Progenitor cell of endocrine pancreas (in vitro differentiated cells): ENCODE measurements around the gene PCDHGC3. TPM values are rescaled to one million over a fixed set of nuclear protein-coding genes. Genes with fewer than 3 reads are reported as not detected.
A peak's percentile ranks its signal among the peaks of the same experiment; 100 is the strongest.

Experiments used
- DNase-seq: peaks from one replicate; pipeline ENCODE4 v3.0.0; 2021; ENCODE audit warnings: low spot score; ENCODE audit not compliant: unreplicated experiment
- H3K27ac Mint-ChIP-seq: 2 replicates; pipeline ENCODE4 v1.8.0; 2021; ENCODE audit warnings: mild to moderate bottlenecking, moderate library complexity, mixed read lengths
- H3K27me3 Mint-ChIP-seq: 2 replicates; pipeline ENCODE4 v1.8.0; 2021; ENCODE audit warnings: mixed read lengths
- H3K36me3 Mint-ChIP-seq: 2 replicates; pipeline ENCODE4 v1.8.0; 2022; ENCODE audit warnings: mixed read lengths; ENCODE audit not compliant: insufficient read depth
- H3K4me1 Mint-ChIP-seq: 2 replicates; pipeline ENCODE4 v1.8.0; 2021; ENCODE audit warnings: low read depth, mixed read lengths
- H3K4me3 Mint-ChIP-seq: 2 replicates; pipeline ENCODE4 v1.8.0; 2021; ENCODE audit warnings: low read depth, mild to moderate bottlenecking, moderate library complexity, mixed read lengths
- H3K9me3 Mint-ChIP-seq: 2 replicates; pipeline ENCODE4 v1.8.0; 2021; ENCODE audit warnings: low read depth, mixed read lengths
- total RNA-seq: library from RNA; stranded (reverse); gene quantifications from 2 replicates; pipeline ENCODE4 v1.2.1, GENCODE V29; 2021
- TF ChIP-seq, protein P1 (sequence below): fragments of 200-600 bp; sonication (generic); IDR thresholded peaks from one replicate; pipeline ENCODE4 v1.5.0; 2021; ENCODE audit warnings: antibody characterized with exemption, mild to moderate bottlenecking; ENCODE audit not compliant: unreplicated experiment

The PCDHGC3 gene
- total RNA-seq, 1 donor from 2014 or later: 29.7 TPM

DNA sequence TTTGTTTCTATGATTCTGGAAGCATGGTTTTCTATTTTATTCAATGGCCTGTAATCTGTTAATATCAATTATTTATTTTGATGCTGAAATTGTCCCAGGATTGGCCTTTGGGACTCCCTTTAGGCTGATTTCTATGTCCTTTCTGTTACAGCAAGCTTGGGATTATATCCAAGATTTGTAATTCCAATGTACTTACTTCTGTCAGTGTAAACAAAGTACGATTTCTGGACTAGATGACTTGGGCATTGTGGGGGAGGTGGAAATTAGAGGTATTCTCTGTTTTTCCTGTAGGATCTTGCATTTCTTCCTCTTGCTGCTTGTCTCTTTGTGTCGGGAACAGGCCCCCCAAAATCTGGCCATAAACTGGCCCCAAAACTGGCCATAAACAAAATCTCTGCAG is 41.8 kb upstream of the PCDHGC3 start:
- Mint-ChIP-seq H3K36me3 (peaks cover 47% of the 10 kb centered on the region), H3K4me1 (no peaks in the 10 kb centered on the region), H3K27ac (peak overlapping the region; percentile 56), H3K4me3 (no peak overlapping the region), H3K9me3 (peaks cover 48% of the 10 kb centered on the region), H3K27me3 (no peaks in the 10 kb centered on the region)
- TF ChIP-seq, protein P1, sequence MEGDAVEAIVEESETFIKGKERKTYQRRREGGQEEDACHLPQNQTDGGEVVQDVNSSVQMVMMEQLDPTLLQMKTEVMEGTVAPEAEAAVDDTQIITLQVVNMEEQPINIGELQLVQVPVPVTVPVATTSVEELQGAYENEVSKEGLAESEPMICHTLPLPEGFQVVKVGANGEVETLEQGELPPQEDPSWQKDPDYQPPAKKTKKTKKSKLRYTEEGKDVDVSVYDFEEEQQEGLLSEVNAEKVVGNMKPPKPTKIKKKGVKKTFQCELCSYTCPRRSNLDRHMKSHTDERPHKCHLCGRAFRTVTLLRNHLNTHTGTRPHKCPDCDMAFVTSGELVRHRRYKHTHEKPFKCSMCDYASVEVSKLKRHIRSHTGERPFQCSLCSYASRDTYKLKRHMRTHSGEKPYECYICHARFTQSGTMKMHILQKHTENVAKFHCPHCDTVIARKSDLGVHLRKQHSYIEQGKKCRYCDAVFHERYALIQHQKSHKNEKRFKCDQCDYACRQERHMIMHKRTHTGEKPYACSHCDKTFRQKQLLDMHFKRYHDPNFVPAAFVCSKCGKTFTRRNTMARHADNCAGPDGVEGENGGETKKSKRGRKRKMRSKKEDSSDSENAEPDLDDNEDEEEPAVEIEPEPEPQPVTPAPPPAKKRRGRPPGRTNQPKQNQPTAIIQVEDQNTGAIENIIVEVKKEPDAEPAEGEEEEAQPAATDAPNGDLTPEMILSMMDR: no peak
- DNase-seq: no peak

GRCh38 chr5:141437221-141437620 is 38.5 kb upstream of the PCDHGC3 start:
- H3K4me1 Mint-ChIP-seq: no peaks in the 10 kb centered on the region
- no peaks in the 10 kb centered on the region for H3K27me3 Mint-ChIP-seq
- no peak overlapping the region for H3K4me3 Mint-ChIP-seq
- DNase-seq: no peak
- TF ChIP-seq, protein P1: no peak
- peaks cover 45% of the 10 kb centered on the region for H3K9me3 Mint-ChIP-seq
- H3K27ac Mint-ChIP-seq: no peak overlapping the region
- H3K36me3 Mint-ChIP-seq: peaks cover 44% of the 10 kb centered on the region

DNA sequence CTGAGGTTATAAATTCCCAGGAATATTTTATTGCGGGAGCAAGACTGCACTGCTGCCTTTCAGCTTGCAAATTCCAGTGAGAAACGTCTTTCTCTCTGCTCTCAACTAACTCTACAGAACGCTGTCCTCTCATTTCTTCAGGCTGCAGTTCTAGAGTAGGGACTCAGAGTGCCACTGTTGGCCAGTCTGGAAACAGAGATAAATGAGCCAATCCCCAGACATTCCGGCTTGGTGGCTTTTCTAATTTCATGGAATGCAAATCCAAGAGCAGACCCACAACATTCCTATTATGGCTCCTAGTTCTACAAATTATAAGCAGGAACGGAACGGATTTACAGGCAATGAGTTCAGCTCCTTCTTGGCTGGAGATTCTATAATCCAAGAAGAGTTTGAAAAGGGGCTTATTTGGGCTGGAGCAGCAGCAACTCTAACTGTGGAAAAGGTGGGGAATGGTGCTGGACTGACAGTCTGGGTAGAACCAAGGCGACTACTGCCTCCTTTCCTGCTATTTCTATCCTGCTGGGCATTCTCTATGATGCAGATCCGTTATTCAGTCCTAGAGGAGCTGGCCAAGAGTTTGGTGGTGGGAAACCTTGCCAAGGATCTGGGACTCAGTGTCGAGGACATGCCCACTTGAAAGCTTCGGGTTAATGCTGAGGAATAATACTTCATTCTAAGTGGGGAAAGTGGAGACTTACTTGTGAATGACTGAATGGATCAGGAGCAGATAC is 36.2 kb upstream of the PCDHGC3 start:
- H3K27ac Mint-ChIP-seq: no peak overlapping the region
- H3K4me1 Mint-ChIP-seq: no peaks in the 10 kb centered on the region
- peaks cover 37% of the 10 kb centered on the region for H3K9me3 Mint-ChIP-seq
- peaks cover 37% of the 10 kb centered on the region for H3K36me3 Mint-ChIP-seq
- no peaks in the 10 kb centered on the region for H3K27me3 Mint-ChIP-seq
- H3K4me3 Mint-ChIP-seq: no peak overlapping the region
- TF ChIP-seq, protein P1: no peak
- DNase-seq: no peak

DNA sequence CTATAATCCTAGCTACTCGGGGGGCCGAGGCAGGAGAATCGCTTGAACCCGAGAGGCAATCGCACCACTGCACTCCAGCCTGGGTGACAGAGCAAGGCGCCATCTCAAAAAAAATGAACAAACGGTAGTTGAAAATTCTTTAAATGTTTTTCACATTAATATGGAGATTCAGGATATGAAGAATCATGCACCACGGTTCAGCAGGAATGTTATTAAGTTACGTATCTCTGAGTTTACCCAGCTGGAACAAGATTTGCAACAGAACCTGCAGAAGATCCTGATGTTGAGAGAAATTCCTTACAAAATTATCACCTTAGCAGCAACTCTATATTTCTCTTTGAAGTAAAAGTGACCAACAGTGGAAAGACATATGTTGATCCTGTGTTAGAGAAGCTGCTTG is 35.4 kb upstream of the PCDHGC3 start:
- H3K4me1 Mint-ChIP-seq: no peaks in the 10 kb centered on the region
- no peak overlapping the region for H3K4me3 Mint-ChIP-seq
- H3K36me3 Mint-ChIP-seq: peaks cover 36% of the 10 kb centered on the region
- TF ChIP-seq, protein P1: no peak
- H3K9me3 Mint-ChIP-seq: peaks cover 34% of the 10 kb centered on the region
- H3K27ac Mint-ChIP-seq: no peak overlapping the region
- H3K27me3 Mint-ChIP-seq: no peaks in the 10 kb centered on the region
- no peak for DNase-seq

GRCh38 chr5:141441571-141442170 is 34.1 kb upstream of the PCDHGC3 start:
- Mint-ChIP-seq H3K27me3 (no peaks in the 10 kb centered on the region), H3K4me1 (no peaks in the 10 kb centered on the region), H3K27ac (no peak overlapping the region), H3K4me3 (no peak overlapping the region), H3K36me3 (peaks cover 31% of the 10 kb centered on the region), H3K9me3 (peaks cover 25% of the 10 kb centered on the region)
- TF ChIP-seq, protein P1: no peak
- no peak for DNase-seq
